ENCODE data around the gene HES5.

HES5 gene

DNA sequence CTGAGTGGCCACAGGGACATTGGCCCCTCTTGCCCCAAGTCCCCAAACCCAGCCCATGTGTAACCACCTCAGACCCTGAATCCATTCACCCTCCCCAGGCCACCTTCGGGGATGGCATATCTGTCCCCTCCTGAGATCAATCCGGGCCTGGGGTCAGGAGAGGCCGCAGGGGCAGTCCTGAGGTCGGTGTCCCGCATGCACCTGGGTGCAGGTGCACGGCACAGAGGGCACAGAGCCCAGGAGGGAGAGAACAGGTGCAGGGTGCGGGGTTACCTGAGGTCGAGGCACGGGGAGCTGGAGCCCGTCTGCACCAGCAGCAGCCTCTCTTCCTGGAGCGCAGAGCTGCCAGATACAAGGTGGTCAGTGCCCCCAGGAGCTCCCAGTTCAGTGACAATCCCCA is 20.5 kb downstream of the HES5 start:
- Histone ChIP-seq H3K27ac (ENCODE audit: low read length) (no peak overlapping the region), H3K4me3 (ENCODE audit: low read length) (no peak overlapping the region), H3K27me3 (ENCODE audit: low read depth, low read length) (no peaks in the 10 kb centered on the region), H4K20me1 (ENCODE audit: insufficient read depth, low read length) (no peaks in the 10 kb centered on the region), H3K79me2 (ENCODE audit: low read length) (no peaks in the 10 kb centered on the region), H3K4me2 (ENCODE audit: low read length) (no peak overlapping the region), H3K36me3 (replicated peaks; ENCODE audit: low read depth, low read length) (peaks cover 21% of the 10 kb centered on the region), H3K9ac (ENCODE audit: low read length) (no peak overlapping the region), H2AFZ (ENCODE audit: low read depth, low read length) (no peak overlapping the region), H3K4me1 (ENCODE audit: low read length) (no peaks in the 10 kb centered on the region), H3K9me3 (ENCODE audit: insufficient read depth, low read length) (no peaks in the 10 kb centered on the region)
- TF ChIP-seq EZH2phosphoT487 (IDR thresholded peaks at IDR 0.05; ENCODE audit: low read depth), result no peak
- TF ChIP-seq, protein P1, sequence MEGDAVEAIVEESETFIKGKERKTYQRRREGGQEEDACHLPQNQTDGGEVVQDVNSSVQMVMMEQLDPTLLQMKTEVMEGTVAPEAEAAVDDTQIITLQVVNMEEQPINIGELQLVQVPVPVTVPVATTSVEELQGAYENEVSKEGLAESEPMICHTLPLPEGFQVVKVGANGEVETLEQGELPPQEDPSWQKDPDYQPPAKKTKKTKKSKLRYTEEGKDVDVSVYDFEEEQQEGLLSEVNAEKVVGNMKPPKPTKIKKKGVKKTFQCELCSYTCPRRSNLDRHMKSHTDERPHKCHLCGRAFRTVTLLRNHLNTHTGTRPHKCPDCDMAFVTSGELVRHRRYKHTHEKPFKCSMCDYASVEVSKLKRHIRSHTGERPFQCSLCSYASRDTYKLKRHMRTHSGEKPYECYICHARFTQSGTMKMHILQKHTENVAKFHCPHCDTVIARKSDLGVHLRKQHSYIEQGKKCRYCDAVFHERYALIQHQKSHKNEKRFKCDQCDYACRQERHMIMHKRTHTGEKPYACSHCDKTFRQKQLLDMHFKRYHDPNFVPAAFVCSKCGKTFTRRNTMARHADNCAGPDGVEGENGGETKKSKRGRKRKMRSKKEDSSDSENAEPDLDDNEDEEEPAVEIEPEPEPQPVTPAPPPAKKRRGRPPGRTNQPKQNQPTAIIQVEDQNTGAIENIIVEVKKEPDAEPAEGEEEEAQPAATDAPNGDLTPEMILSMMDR (IDR thresholded peaks at IDR 0.05; ENCODE audit: low read depth, low read length), result no peak

DNA sequence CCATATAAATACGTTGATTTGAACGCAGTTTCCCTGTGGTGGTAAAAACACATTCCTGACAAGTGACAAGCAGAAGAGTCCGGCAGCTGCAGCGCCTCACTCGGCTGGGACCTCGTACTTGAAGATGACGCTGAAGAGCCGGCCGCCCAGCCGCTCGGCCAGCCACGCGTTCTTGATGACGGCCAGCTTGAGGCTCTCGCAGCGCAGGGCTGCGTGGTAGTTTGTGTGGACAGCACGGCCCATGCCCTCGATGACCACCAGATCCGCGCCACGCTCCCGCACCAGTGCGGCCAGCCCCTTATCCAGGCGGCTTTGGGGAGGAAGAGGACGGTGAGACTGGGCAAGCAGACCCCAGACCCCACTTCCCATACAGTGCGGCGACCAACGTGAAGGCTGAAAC is 21.3 kb downstream of the HES5 start:
- Histone ChIP-seq H2AFZ (ENCODE audit: low read depth, low read length) (no peak overlapping the region), H3K4me1 (ENCODE audit: low read length) (no peaks in the 10 kb centered on the region), H3K36me3 (replicated peaks; ENCODE audit: low read depth, low read length) (peaks cover 19% of the 10 kb centered on the region), H3K9me3 (ENCODE audit: insufficient read depth, low read length) (no peaks in the 10 kb centered on the region), H3K79me2 (ENCODE audit: low read length) (no peaks in the 10 kb centered on the region), H3K4me3 (ENCODE audit: low read length) (no peak overlapping the region), H3K4me2 (ENCODE audit: low read length) (no peak overlapping the region), H4K20me1 (ENCODE audit: insufficient read depth, low read length) (no peaks in the 10 kb centered on the region), H3K9ac (ENCODE audit: low read length) (no peak overlapping the region), H3K27ac (ENCODE audit: low read length) (no peak overlapping the region), H3K27me3 (ENCODE audit: low read depth, low read length) (no peaks in the 10 kb centered on the region)
- no peak for TF ChIP-seq EZH2phosphoT487 (IDR thresholded peaks at IDR 0.05; ENCODE audit: low read depth)
- TF ChIP-seq, protein P1 (IDR thresholded peaks at IDR 0.05; ENCODE audit: low read depth, low read length), result no peak

DNA sequence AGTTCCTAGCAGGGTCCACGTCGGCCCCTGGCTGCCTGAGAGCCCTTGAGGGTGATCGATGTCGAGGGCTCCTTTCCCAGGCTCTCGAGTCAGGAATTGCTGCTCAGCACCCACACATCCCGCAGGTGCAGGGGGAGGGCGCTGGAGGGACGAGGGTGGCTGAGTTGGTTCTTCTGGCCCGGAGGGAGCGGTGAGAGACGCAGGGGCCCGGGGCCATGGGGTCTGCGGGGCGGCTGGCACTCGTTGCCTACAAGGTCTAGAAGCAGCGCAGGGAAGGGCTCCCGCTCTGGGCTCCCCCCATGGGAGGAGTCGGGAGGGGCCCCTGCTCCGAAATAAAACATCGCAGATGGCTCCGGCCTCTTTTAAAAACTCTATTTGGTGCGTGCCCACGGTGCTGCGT is 21.9 kb downstream of the HES5 start:
- TF ChIP-seq, protein P1 (IDR thresholded peaks at IDR 0.05; ENCODE audit: low read depth, low read length), result no peak
- no peak for TF ChIP-seq EZH2phosphoT487 (IDR thresholded peaks at IDR 0.05; ENCODE audit: low read depth)
- Histone ChIP-seq H3K36me3 (replicated peaks; ENCODE audit: low read depth, low read length) (peaks cover 16% of the 10 kb centered on the region), H3K79me2 (ENCODE audit: low read length) (no peaks in the 10 kb centered on the region), H3K4me3 (ENCODE audit: low read length) (no peak overlapping the region), H3K27ac (ENCODE audit: low read length) (no peak overlapping the region), H2AFZ (ENCODE audit: low read depth, low read length) (no peak overlapping the region), H3K27me3 (ENCODE audit: low read depth, low read length) (no peaks in the 10 kb centered on the region), H3K4me2 (ENCODE audit: low read length) (no peak overlapping the region), H4K20me1 (ENCODE audit: insufficient read depth, low read length) (no peaks in the 10 kb centered on the region), H3K4me1 (ENCODE audit: low read length) (no peaks in the 10 kb centered on the region), H3K9me3 (ENCODE audit: insufficient read depth, low read length) (no peaks in the 10 kb centered on the region), H3K9ac (ENCODE audit: low read length) (no peak overlapping the region)

DNA sequence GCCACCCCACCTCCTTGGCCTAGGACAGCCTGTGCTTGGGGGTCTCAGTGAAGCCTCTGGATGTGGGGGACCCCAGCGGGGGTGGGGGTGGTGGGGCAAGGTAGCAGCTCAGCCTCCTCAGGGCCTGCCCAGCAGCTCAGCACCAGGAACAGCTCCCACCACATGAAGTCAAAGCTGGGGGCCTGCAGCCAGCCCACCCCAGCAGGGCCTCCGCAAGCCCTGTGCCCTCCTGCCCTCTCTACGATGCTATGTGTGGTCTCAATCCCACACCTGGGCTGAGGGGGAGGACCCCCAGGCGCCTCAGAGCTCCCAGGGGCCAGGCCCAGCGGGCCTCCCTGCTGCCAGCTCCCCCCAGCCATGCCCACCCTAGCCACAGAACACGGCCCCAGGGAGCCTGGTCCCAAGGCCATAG is 22.3 kb downstream of the HES5 start:
- Histone ChIP-seq H3K27me3 (ENCODE audit: low read depth, low read length) (no peaks in the 10 kb centered on the region), H2AFZ (ENCODE audit: low read depth, low read length) (no peak overlapping the region), H3K27ac (ENCODE audit: low read length) (no peak overlapping the region), H3K4me2 (ENCODE audit: low read length) (no peak overlapping the region), H3K9me3 (ENCODE audit: insufficient read depth, low read length) (no peaks in the 10 kb centered on the region), H3K9ac (ENCODE audit: low read length) (no peak overlapping the region), H4K20me1 (ENCODE audit: insufficient read depth, low read length) (no peaks in the 10 kb centered on the region), H3K79me2 (ENCODE audit: low read length) (no peaks in the 10 kb centered on the region), H3K4me3 (ENCODE audit: low read length) (no peak overlapping the region), H3K36me3 (replicated peaks; ENCODE audit: low read depth, low read length) (peaks cover 16% of the 10 kb centered on the region), H3K4me1 (ENCODE audit: low read length) (no peaks in the 10 kb centered on the region)
- TF ChIP-seq EZH2phosphoT487 (IDR thresholded peaks at IDR 0.05; ENCODE audit: low read depth), result no peak
- TF ChIP-seq, protein P1 (IDR thresholded peaks at IDR 0.05; ENCODE audit: low read depth, low read length), result no peak
